WTC11 (cell line): ENCODE data around the gene TMBIM6. TPM values are rescaled to one million over a fixed set of nuclear protein-coding genes. Genes with fewer than 3 reads are reported as not detected.

Experiments used
- ATAC-seq: fragments of 200-7000 bp; cut with Tn5 transposase; 2 replicates; pipeline ENCODE4 v1.10.0; 2021; ENCODE audit warnings: mild to moderate bottlenecking, moderate library complexity
- CTCF ChIA-PET: fragments of 300-600 bp; sonication (Branson Sonifier 250); formaldehyde crosslinking; loops from one replicate; lab custom pipeline; 2021; ENCODE audit warnings: antibody characterized with exemption; lab: Charles Lee
- POLR2A ChIA-PET: fragments of 350-600 bp; sonication (Branson Sonifier 250); formaldehyde crosslinking; loops from one replicate; lab custom pipeline; 2021; ENCODE audit warnings: antibody characterized with exemption; lab: Charles Lee
- DNase-seq: peaks from one replicate; pipeline ENCODE4 v3.0.0; 2021; ENCODE audit warnings: low spot score
- H3K27ac Mint-ChIP-seq: 2 replicates; pipeline ENCODE4 v1.8.0; 2021; ENCODE audit warnings: mixed read lengths
- H3K27me3 Mint-ChIP-seq: 2 replicates; pipeline ENCODE4 v1.8.0; 2021; ENCODE audit warnings: low read depth, mild to moderate bottlenecking, moderate library complexity, mixed read lengths
- H3K36me3 Mint-ChIP-seq: 2 replicates; pipeline ENCODE4 v1.8.0; 2021; ENCODE audit warnings: mixed read lengths
- H3K4me1 Mint-ChIP-seq: 2 replicates; pipeline ENCODE4 v1.8.0; 2022; ENCODE audit warnings: mixed read lengths
- H3K4me3 Mint-ChIP-seq: 2 replicates; pipeline ENCODE4 v1.8.0; 2021; ENCODE audit warnings: mild to moderate bottlenecking, moderate library complexity, mixed read lengths
- H3K9me3 Mint-ChIP-seq: 2 replicates; pipeline ENCODE4 v1.8.0; 2021; ENCODE audit warnings: mixed read lengths
- EMX1 ChIP-seq: fragments of 250-450 bp; sonication (Bioruptor Pico); IDR thresholded peaks from 2 replicates; pipeline ENCODE4 v1.8.0; 2021; ENCODE audit warnings: mild to moderate bottlenecking
- ETV6 ChIP-seq: sonication (generic); formaldehyde crosslinking; IDR thresholded peaks from 2 replicates; pipeline ENCODE4 v1.8.1; 2022; ENCODE audit warnings: mild to moderate bottlenecking, missing genetic modification reagents
- FOXP1 ChIP-seq: sonication (generic); formaldehyde crosslinking; IDR thresholded peaks from 2 replicates; pipeline ENCODE4 v1.8.0; 2022; ENCODE audit warnings: missing genetic modification reagents, mild to moderate bottlenecking, moderate library complexity, borderline replicate concordance
- GTF2I ChIP-seq: fragments of 250-450 bp; sonication (Bioruptor Pico); conservative IDR thresholded peaks from 2 replicates; pipeline ENCODE4 v1.4.0; 2021; ENCODE audit warnings: mild to moderate bottlenecking
- MXD4 ChIP-seq: fragments of 250-450 bp; sonication (Bioruptor Pico); IDR thresholded peaks from 2 replicates; pipeline ENCODE4 v1.8.0; 2021; ENCODE audit warnings: mild to moderate bottlenecking, moderate library complexity, borderline replicate concordance
- NFATC4 ChIP-seq: fragments of 250-450 bp; sonication (Bioruptor Pico); IDR thresholded peaks from 2 replicates; pipeline ENCODE4 v1.9.0; 2021; ENCODE audit warnings: mild to moderate bottlenecking
- SMAD3 ChIP-seq: sonication (generic); formaldehyde crosslinking; IDR thresholded peaks from 2 replicates; pipeline ENCODE4 v1.8.0; 2022; ENCODE audit warnings: missing genetic modification reagents, mild to moderate bottlenecking, borderline replicate concordance
- SMAD4 ChIP-seq: sonication (generic); formaldehyde crosslinking; IDR thresholded peaks from 2 replicates; pipeline ENCODE4 v1.8.0; 2022; ENCODE audit warnings: mild to moderate bottlenecking, missing genetic modification reagents
- TCF7 ChIP-seq: sonication (generic); formaldehyde crosslinking; IDR thresholded peaks from 2 replicates; pipeline ENCODE4 v1.8.0; 2022; ENCODE audit warnings: mild to moderate bottlenecking, low read depth, missing genetic modification reagents, moderate library complexity
- TP53 ChIP-seq: sonication (generic); formaldehyde crosslinking; IDR thresholded peaks from 2 replicates; pipeline ENCODE4 v1.8.1; 2023; ENCODE audit warnings: mild to moderate bottlenecking, missing genetic modification reagents
- ZNF121 ChIP-seq: sonication (generic); formaldehyde crosslinking; IDR thresholded peaks from 2 replicates; pipeline ENCODE4 v1.8.0; 2023; ENCODE audit warnings: missing genetic modification reagents
- ZNF232 ChIP-seq: sonication (generic); formaldehyde crosslinking; IDR thresholded peaks from 2 replicates; pipeline ENCODE4 v1.8.0; 2022; ENCODE audit warnings: mild to moderate bottlenecking, missing genetic modification reagents
- ZNF671 ChIP-seq: fragments of 250-450 bp; sonication (Bioruptor Pico); IDR thresholded peaks from 2 replicates; pipeline ENCODE4 v1.8.0; 2021; ENCODE audit warnings: mild to moderate bottlenecking
- total RNA-seq: library from RNA; stranded (reverse); gene quantifications from 3 replicates; pipeline ENCODE4 v1.2.3, GENCODE V29; 2021
- TF ChIP-seq, protein P1 (sequence below): sonication (generic); formaldehyde crosslinking; IDR thresholded peaks from 2 replicates; pipeline ENCODE4 v1.8.1; 2023; ENCODE audit warnings: mild to moderate bottlenecking, missing genetic modification reagents, moderate library complexity
- TF ChIP-seq, protein P2 (sequence below): fragments of 250-450 bp; sonication (Bioruptor Pico); IDR thresholded peaks from 2 replicates; pipeline ENCODE4 v1.9.0; 2021; ENCODE audit warnings: mild to moderate bottlenecking
- TF ChIP-seq, protein P3 (sequence below): sonication (generic); formaldehyde crosslinking; IDR thresholded peaks from 2 replicates; pipeline ENCODE4 v1.8.1; 2022; ENCODE audit warnings: mild to moderate bottlenecking, missing genetic modification reagents, moderate library complexity, borderline replicate concordance
- TF ChIP-seq, protein P4 (sequence below): sonication (generic); formaldehyde crosslinking; IDR thresholded peaks from 2 replicates; pipeline ENCODE4 v1.8.0; 2022; ENCODE audit warnings: missing genetic modification reagents
- TF ChIP-seq, protein P5 (sequence below): fragments of 250-450 bp; sonication (Bioruptor Pico); IDR thresholded peaks from 2 replicates; pipeline ENCODE4 v1.8.0; 2021; ENCODE audit warnings: mild to moderate bottlenecking

TMBIM6 gene
- total RNA-seq, 1 experiment from 2014 or later: 402 TPM

DNA sequence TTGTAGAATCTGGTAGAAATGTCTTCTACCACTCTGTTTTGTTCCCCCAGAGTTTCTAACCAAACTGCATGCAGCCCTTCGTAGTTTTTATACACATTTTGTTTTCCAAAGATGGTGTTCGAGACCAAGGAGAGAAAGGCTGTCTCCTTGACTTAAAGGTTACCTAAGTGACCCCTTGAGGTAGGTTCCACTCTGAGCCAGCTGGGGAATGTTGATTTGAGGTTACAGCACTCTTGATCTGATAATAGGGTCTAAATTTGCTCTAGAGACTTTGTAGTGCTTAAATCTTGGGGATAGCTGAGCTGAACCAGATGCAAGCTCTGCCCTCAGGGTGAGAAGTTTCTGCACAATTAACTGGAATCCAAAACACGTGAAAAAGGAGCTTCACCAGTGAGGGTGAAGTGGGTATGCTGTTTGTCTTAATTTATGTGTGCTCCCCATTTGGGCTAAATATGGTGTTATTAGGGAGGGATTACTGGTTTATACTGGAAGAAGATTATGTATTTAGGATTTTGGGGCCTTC, 3.1 kb downstream of the TMBIM6 start:
- Mint-ChIP-seq H3K27me3 (no peaks in the 10 kb centered on the region), H3K4me3 (no peak overlapping the region; the same call in 1 of the 2 replicates), H3K4me1 (peaks cover 33% of the 10 kb centered on the region)
- POLR2A ChIA-PET: no interaction called here
- TF ChIP-seq NFATC4: no peak
- TF ChIP-seq, protein P1, sequence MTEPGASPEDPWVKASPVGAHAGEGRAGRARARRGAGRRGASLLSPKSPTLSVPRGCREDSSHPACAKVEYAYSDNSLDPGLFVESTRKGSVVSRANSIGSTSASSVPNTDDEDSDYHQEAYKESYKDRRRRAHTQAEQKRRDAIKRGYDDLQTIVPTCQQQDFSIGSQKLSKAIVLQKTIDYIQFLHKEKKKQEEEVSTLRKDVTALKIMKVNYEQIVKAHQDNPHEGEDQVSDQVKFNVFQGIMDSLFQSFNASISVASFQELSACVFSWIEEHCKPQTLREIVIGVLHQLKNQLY (CRISPR knock-in tag): no peak
- TF ChIP-seq, protein P2, sequence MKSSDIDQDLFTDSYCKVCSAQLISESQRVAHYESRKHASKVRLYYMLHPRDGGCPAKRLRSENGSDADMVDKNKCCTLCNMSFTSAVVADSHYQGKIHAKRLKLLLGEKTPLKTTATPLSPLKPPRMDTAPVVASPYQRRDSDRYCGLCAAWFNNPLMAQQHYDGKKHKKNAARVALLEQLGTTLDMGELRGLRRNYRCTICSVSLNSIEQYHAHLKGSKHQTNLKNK (CRISPR knock-in tag): no peak
- no peak for TF ChIP-seq TP53 (CRISPR knock-in tag)
- no peak for TF ChIP-seq TCF7 (CRISPR knock-in tag)
- TF ChIP-seq, all 79 proteins: peak for 0
- Mint-ChIP-seq H3K27ac (peak overlapping the region; percentile 66), H3K9me3 (no peaks in the 10 kb centered on the region), H3K36me3 (no peaks in the 10 kb centered on the region)
- CTCF ChIA-PET: interaction anchor here (0.5 to 1.5 kb wide), 2 partner anchors 12 to 34 kb away, joined by 3 to 4 read pairs; no protein-coding TSS in a partner anchor
- ATAC-seq (no peak), DNase-seq (no peak)

DNA sequence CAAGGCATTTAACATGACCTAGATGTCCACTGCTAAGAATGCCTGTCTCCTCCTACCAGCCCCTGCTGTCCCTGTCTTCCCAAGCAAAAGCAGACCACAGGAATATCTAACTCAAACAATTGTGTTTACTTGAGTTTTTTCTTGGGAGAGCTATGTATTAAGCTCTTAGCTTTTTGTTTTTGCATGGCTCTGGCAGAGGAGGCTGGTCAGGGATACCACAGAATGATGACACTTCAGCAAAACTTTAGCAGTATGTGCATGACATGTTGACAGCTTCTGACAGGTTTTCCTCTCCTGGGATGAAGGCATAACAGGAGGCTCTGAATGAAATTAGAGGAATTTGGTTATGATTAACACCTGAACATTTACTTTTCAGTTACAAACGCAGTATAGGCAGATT, 6.9 kb downstream of the TMBIM6 start:
- Mint-ChIP-seq H3K9me3 (no peaks in the 10 kb centered on the region), H3K27ac (no peak overlapping the region), H3K36me3 (peaks cover 14% of the 10 kb centered on the region), H3K27me3 (no peaks in the 10 kb centered on the region), H3K4me3 (no peak overlapping the region)
- POLR2A ChIA-PET: no interaction called here
- no peak for DNase-seq
- no peak for ATAC-seq
- CTCF ChIA-PET: interaction anchor here (1.4 kb wide), 1 partner anchor 15 kb away, joined by 3 read pairs; no protein-coding TSS in a partner anchor
- no peak for TF ChIP-seq ZNF232
- TF ChIP-seq, all 79 proteins: peak for 0
- peaks cover 39% of the 10 kb centered on the region for H3K4me1 Mint-ChIP-seq

DNA sequence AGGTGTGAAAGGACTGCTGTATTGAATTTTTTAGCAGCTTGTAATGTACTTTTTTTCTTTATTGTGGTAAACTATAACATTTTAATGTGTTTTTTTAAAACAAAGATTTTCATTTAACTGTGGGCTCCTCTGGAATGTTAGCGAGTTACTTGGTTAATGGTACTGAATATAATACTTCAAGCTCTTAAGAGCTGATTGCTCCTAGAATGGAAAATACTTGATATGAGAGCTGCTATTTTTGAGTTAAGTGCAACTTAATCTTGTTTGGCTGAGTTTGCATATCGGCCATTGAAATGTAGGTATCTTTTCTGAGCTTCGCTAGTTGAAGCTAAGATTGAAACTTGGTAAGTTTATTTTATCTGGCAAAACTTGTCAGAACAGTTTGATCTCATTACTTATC, 7.4 kb downstream of the TMBIM6 start:
- POLR2A ChIA-PET: no interaction called here

More for the DNA sequence above, 7.4 kb downstream of the TMBIM6 start:
- Mint-ChIP-seq H3K27me3 (no peaks in the 10 kb centered on the region), H3K36me3 (peaks cover 18% of the 10 kb centered on the region), H3K9me3 (no peaks in the 10 kb centered on the region), H3K4me1 (peaks cover 34% of the 10 kb centered on the region), H3K4me3 (no peak overlapping the region), H3K27ac (peak overlapping the region; percentile 74; the same call in 1 of the 2 replicates)
- TF ChIP-seq, protein P3, sequence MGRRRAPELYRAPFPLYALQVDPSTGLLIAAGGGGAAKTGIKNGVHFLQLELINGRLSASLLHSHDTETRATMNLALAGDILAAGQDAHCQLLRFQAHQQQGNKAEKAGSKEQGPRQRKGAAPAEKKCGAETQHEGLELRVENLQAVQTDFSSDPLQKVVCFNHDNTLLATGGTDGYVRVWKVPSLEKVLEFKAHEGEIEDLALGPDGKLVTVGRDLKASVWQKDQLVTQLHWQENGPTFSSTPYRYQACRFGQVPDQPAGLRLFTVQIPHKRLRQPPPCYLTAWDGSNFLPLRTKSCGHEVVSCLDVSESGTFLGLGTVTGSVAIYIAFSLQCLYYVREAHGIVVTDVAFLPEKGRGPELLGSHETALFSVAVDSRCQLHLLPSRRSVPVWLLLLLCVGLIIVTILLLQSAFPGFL: no peak
- TF ChIP-seq GTF2I (CRISPR knock-in tag) (no peak), EMX1 (CRISPR knock-in tag) (no peak), SMAD3 (CRISPR knock-in tag) (no peak), MXD4 (CRISPR knock-in tag) (no peak), ZNF671 (CRISPR knock-in tag) (no peak), ZNF121 (CRISPR knock-in tag) (no peak), SMAD4 (CRISPR knock-in tag) (no peak), FOXP1 (no peak), ETV6 (no peak)
- TF ChIP-seq, protein P4, sequence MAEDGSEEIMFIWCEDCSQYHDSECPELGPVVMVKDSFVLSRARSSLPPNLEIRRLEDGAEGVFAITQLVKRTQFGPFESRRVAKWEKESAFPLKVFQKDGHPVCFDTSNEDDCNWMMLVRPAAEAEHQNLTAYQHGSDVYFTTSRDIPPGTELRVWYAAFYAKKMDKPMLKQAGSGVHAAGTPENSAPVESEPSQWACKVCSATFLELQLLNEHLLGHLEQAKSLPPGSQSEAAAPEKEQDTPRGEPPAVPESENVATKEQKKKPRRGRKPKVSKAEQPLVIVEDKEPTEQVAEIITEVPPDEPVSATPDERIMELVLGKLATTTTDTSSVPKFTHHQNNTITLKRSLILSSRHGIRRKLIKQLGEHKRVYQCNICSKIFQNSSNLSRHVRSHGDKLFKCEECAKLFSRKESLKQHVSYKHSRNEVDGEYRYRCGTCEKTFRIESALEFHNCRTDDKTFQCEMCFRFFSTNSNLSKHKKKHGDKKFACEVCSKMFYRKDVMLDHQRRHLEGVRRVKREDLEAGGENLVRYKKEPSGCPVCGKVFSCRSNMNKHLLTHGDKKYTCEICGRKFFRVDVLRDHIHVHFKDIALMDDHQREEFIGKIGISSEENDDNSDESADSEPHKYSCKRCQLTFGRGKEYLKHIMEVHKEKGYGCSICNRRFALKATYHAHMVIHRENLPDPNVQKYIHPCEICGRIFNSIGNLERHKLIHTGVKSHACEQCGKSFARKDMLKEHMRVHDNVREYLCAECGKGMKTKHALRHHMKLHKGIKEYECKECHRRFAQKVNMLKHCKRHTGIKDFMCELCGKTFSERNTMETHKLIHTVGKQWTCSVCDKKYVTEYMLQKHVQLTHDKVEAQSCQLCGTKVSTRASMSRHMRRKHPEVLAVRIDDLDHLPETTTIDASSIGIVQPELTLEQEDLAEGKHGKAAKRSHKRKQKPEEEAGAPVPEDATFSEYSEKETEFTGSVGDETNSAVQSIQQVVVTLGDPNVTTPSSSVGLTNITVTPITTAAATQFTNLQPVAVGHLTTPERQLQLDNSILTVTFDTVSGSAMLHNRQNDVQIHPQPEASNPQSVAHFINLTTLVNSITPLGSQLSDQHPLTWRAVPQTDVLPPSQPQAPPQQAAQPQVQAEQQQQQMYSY (CRISPR knock-in tag): no peak
- TF ChIP-seq, protein P5, sequence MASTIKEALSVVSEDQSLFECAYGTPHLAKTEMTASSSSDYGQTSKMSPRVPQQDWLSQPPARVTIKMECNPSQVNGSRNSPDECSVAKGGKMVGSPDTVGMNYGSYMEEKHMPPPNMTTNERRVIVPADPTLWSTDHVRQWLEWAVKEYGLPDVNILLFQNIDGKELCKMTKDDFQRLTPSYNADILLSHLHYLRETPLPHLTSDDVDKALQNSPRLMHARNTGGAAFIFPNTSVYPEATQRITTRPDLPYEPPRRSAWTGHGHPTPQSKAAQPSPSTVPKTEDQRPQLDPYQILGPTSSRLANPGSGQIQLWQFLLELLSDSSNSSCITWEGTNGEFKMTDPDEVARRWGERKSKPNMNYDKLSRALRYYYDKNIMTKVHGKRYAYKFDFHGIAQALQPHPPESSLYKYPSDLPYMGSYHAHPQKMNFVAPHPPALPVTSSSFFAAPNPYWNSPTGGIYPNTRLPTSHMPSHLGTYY (CRISPR knock-in tag): no peak
- ATAC-seq (no peak), DNase-seq (no peak)
- CTCF ChIA-PET: interaction anchor here (1.0 to 1.5 kb wide), 3 partner anchors 7 to 15 kb away, joined by 3 to 5 read pairs (median 3); partner anchors contain the start of gene TMBIM6
